PFSK-1 (cell line): Measurements from ENCODE around the gene ZNF782.

Source experiments
- POLR2AphosphoS5 ChIP-seq: IDR thresholded peaks from 2 replicates; pipeline ENCODE4 v1.6.1; 2012; ENCODE audit warnings: low read depth, mild to moderate bottlenecking, control low read depth, low read length, moderate library complexity
- SIN3A ChIP-seq: IDR thresholded peaks from 2 replicates; pipeline ENCODE4 v1.6.1; 2012; ENCODE audit warnings: mild to moderate bottlenecking, low read length, moderate library complexity, borderline replicate concordance; ENCODE audit not compliant: insufficient read depth
- TAF1 ChIP-seq: IDR thresholded peaks from 2 replicates; pipeline ENCODE4 v1.6.1; 2012; ENCODE audit warnings: low read length, control low read depth, borderline replicate concordance; ENCODE audit not compliant: insufficient read depth

DNA sequence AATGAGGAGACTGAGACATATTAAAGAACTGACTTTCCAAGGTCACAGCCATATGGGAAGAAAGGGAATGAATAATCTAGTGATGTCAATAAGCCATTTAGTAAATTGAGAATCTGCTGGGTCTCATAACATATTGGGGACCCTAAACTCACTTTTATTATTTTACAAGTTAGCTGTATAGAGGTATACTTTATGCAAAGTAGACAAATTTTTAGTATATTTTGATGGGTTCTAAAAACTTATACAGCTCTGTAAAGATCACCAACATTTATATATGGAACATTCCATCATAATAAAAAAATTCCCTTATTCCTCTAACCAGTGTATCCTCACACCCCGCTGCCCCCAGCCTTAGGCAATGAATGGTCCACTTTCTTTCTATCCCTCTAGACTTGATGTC, 40.7 kb downstream of the ZNF782 start:
- TF ChIP-seq POLR2AphosphoS5 (no peak), SIN3A (no peak), TAF1 (no peak)
